Immature natural killer cell (primary cell): ENCODE results near the gene HKDC1. TPM values are rescaled to one million over a fixed set of nuclear protein-coding genes. Genes with fewer than 3 reads are reported as not detected.
"Not testable (repeated sequence)": the region's sequence is repeated elsewhere in the genome, so short reads cannot be mapped to it uniquely, and the experiment has no call there.

Experiments used
- DNase-seq, 3 donors: peaks; one replicate each; pipeline ENCODE4 v3.0.0; 2022; ENCODE audit warnings: mixed read lengths in 1 of 3
- H3K27ac Mint-ChIP-seq, 6 donors: one replicate each; pipeline ENCODE4 v1.8.0; 2020; ENCODE audit warnings: mixed read lengths in 6 of 6, mild to moderate bottlenecking in 5 of 6, inconsistent platforms in 4 of 6, moderate library complexity in 3 of 6
- H3K27me3 Mint-ChIP-seq, 3 donors: one replicate each; pipeline ENCODE4 v1.8.0; 2020 to 2021; ENCODE audit warnings: low read depth in 3 of 3, mild to moderate bottlenecking in 3 of 3, mixed read lengths in 3 of 3, moderate library complexity in 3 of 3, inconsistent platforms in 1 of 3
- H3K36me3 Mint-ChIP-seq, 3 donors: one replicate each; pipeline ENCODE4 v1.8.0; 2020; ENCODE audit warnings: mixed read lengths in 3 of 3, inconsistent platforms in 2 of 3, mild to moderate bottlenecking in 2 of 3
- H3K4me1 Mint-ChIP-seq, 2 donors: one replicate each; pipeline ENCODE4 v1.8.0; 2020; ENCODE audit warnings: inconsistent platforms in 2 of 2, mild to moderate bottlenecking in 2 of 2, mixed read lengths in 2 of 2, moderate library complexity in 1 of 2
- H3K4me3 Mint-ChIP-seq, 5 donors: one replicate each; pipeline ENCODE4 v1.8.0; 2020; ENCODE audit warnings: mild to moderate bottlenecking in 5 of 5, mixed read lengths in 5 of 5, inconsistent platforms in 3 of 5, moderate library complexity in 3 of 5
- H3K9me3 Mint-ChIP-seq, 6 donors: one replicate each; pipeline ENCODE4 v1.8.0; 2020; ENCODE audit warnings: mild to moderate bottlenecking in 6 of 6, mixed read lengths in 6 of 6, inconsistent platforms in 4 of 6, moderate library complexity in 3 of 6
- polyA plus RNA-seq, 3 donors: library from polyadenylated mRNA; unstranded; fragments of 300-500 nt; fragmentation: Illumina TruSeq; gene quantifications; one replicate each; pipeline ENCODE4 v1.2.3, GENCODE V29; 2021

Gene HKDC1, protein sequence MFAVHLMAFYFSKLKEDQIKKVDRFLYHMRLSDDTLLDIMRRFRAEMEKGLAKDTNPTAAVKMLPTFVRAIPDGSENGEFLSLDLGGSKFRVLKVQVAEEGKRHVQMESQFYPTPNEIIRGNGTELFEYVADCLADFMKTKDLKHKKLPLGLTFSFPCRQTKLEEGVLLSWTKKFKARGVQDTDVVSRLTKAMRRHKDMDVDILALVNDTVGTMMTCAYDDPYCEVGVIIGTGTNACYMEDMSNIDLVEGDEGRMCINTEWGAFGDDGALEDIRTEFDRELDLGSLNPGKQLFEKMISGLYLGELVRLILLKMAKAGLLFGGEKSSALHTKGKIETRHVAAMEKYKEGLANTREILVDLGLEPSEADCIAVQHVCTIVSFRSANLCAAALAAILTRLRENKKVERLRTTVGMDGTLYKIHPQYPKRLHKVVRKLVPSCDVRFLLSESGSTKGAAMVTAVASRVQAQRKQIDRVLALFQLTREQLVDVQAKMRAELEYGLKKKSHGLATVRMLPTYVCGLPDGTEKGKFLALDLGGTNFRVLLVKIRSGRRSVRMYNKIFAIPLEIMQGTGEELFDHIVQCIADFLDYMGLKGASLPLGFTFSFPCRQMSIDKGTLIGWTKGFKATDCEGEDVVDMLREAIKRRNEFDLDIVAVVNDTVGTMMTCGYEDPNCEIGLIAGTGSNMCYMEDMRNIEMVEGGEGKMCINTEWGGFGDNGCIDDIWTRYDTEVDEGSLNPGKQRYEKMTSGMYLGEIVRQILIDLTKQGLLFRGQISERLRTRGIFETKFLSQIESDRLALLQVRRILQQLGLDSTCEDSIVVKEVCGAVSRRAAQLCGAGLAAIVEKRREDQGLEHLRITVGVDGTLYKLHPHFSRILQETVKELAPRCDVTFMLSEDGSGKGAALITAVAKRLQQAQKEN
- polyA plus RNA-seq: under 1 TPM in 1 of 3 donors, not detected in 2; 0.16 TPM

DNA sequence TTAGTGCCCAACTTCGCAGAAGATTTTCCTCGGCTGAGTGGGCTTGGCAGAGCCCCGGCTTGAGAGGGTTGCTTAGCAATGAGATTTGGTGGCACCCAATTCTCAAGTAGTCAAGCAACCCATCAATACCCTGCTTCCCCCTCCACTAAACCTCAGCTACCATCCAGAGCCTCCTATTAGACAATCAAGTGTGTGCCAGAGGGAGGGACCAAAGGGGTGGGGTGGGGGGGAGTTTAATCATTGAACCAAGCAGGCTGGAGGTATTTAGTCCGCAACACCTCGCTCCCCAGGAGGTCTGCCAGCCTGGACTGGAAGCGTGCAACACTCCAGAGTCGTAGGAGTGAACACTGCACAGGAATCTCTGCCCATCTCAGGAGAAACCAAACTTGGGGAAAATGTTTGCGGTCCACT is at the start of gene HKDC1:
Gene HKDC1 (plus strand): TSS at position 292 of the 411 bp plus-strand sequence. CDS start 104 bp downstream, at position 396.
- H3K27me3 Mint-ChIP-seq: peaks cover 3 to 4% (median 4%) of the 10 kb centered on the region in 3 donors
- H3K36me3 Mint-ChIP-seq: no peaks in the 10 kb centered on the region
- H3K4me3 Mint-ChIP-seq: no peak within 1 kb of the TSS
- H3K27ac Mint-ChIP-seq: peak within 1 kb of the TSS in 3 of 6 donors; percentile 69 to 83 (median 73)
- no peaks in the 10 kb centered on the region for H3K9me3 Mint-ChIP-seq
- H3K4me1 Mint-ChIP-seq: peaks cover 42 to 54% of the 10 kb centered on the region in 2 donors
- no peak for DNase-seq

DNA sequence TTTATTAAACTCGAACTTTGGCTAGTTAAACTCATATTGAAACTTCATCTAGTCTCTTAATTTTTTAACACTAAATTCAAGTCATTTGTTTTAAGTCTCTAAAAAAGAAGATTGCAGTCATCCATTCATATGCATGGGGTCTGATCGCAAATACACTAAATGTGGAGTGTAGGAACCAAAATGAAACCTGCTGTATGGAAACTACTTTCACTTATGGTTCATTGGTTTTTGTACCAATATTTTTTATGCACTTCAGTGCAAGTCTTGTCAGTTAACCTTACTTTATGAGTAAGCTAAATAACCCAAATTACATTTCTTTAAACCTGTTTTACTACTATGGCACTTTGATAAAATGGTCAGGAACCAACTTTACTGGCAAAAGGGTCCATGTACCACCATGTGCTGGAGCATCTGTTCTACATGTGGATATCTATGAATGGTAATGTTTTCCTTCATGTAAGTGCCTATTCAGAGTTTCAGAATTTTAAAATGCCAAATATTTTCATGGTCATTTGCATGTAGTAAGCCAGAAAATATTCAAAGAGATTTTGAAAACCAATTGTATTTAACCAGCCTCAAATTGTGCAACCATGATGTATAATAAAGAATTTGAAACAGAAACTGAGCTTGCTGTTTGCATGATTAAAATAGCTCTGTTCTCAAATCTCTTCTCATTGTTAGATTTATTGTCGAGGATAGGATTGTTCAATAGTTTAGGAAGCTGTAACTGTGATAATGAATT is 47.7 kb upstream of the HKDC1 start:
- DNase-seq: no peak
- H3K4me1 Mint-ChIP-seq: no peaks in the 10 kb centered on the region
- no peaks in the 10 kb centered on the region for H3K9me3 Mint-ChIP-seq
- no peak overlapping the region for H3K4me3 Mint-ChIP-seq
- H3K36me3 Mint-ChIP-seq: peaks cover 11 to 33% (median 11%) of the 10 kb centered on the region in 3 donors
- H3K27me3 Mint-ChIP-seq: peaks cover 0 to 1% (median 0%) of the 10 kb centered on the region in 3 donors
- H3K27ac Mint-ChIP-seq: peak overlapping the region in 2 of 6 donors; percentile 26 to 64

DNA sequence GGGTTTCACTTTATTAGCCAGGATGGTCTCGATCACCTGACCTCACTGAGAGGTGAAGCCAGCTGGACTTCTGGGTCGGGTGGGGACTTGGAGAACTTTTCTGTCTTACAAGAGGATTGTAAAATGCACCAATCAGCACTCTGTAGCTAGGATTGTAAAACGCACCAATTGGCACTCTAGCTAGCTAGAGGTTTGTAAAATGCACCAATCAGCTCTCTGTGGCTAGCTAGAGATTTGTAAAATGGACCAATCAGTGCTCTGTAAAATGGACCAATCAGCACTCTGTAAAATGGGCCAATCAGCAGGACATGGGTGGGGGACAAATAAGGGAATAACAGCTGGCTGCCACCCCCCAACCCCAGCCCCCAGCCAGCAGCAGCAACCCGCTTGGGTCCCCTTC is 44.8 kb upstream of the HKDC1 start:
- H3K4me3 Mint-ChIP-seq, DNase-seq, H3K9me3 Mint-ChIP-seq: not testable (repeated sequence)
- Mint-ChIP-seq H3K4me1 (peaks cover 11 to 15% of the 10 kb centered on the region in 2 donors), H3K27me3 (peaks cover 12 to 15% (median 12%) of the 10 kb centered on the region in 3 donors), H3K36me3 (peaks cover 5 to 19% (median 6%) of the 10 kb centered on the region in 3 donors), H3K27ac (peak overlapping the region in 1 of 6 donors; percentile 49)

DNA sequence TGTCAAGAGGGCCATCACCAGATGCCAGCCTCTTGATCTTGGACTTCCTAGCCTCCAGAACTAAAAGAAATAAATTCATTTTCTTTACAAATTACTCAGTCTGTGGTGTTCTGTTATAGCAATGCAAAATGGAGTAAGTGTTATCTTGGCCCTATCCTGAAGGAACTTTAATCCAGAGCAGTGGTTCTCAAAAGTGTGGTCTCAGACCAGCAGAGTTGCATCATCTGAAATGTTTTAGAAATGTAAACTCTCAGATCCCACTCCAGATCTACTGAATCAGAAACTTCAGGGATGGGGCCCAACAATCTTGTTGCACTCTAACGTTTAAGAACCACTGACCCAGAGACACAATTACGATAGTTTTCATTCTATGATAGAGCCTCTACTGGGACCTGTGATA is 43.3 kb upstream of the HKDC1 start:
- Mint-ChIP-seq H3K4me3 (no peak overlapping the region), H3K27ac (peak overlapping the region in 4 of 6 donors; percentile 15 to 99 (median 44)), H3K4me1 (peaks cover 25 to 30% of the 10 kb centered on the region in 2 donors), H3K36me3 (peaks cover 0 to 7% (median 0%) of the 10 kb centered on the region in 3 donors), H3K9me3 (no peaks in the 10 kb centered on the region), H3K27me3 (peaks cover 14 to 21% (median 18%) of the 10 kb centered on the region in 3 donors)
- no peak for DNase-seq

DNA sequence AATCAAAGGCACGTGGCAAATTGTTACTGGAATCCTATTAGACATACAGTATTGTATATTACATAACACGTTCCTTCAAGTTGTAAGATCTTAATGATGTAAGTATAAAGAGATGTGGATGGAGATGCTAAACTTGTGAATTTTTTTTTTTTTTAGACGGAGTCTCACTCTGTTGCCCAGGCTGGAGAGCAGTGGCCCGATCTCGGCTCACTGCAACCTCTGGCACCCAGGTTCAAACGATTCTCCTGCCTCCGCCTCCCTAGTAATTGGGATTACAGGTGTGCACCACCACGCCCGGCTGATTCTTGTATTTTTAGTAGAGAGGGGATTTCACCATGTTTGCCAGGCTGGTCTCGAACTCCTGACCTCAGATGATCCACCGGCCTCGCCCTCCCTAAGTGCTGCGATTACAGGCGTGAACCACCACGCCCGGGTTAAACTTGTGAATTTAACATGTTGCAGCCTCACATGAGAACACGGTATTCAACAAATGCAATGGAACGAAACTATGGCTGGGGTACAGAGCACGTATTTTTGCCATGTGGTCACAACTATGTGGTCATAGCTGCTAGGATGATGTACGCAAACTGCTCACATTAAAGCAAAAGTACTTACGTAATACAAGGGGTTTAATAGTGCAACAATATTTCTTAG is 40.9 kb upstream of the HKDC1 start:
- peak overlapping the region; percentile 99 to 100 (median 100) for H3K27ac Mint-ChIP-seq
- peaks cover 14 to 22% (median 18%) of the 10 kb centered on the region in 3 donors for H3K27me3 Mint-ChIP-seq
- peaks cover 0 to 9% (median 3%) of the 10 kb centered on the region in 3 donors for H3K36me3 Mint-ChIP-seq
- H3K9me3 Mint-ChIP-seq: no peaks in the 10 kb centered on the region
- peaks cover 41 to 54% of the 10 kb centered on the region in 2 donors for H3K4me1 Mint-ChIP-seq
- H3K4me3 Mint-ChIP-seq: peak overlapping the region; percentile 94 to 98 (median 95)
- peak; percentile 84 to 90 (median 86) for DNase-seq

DNA sequence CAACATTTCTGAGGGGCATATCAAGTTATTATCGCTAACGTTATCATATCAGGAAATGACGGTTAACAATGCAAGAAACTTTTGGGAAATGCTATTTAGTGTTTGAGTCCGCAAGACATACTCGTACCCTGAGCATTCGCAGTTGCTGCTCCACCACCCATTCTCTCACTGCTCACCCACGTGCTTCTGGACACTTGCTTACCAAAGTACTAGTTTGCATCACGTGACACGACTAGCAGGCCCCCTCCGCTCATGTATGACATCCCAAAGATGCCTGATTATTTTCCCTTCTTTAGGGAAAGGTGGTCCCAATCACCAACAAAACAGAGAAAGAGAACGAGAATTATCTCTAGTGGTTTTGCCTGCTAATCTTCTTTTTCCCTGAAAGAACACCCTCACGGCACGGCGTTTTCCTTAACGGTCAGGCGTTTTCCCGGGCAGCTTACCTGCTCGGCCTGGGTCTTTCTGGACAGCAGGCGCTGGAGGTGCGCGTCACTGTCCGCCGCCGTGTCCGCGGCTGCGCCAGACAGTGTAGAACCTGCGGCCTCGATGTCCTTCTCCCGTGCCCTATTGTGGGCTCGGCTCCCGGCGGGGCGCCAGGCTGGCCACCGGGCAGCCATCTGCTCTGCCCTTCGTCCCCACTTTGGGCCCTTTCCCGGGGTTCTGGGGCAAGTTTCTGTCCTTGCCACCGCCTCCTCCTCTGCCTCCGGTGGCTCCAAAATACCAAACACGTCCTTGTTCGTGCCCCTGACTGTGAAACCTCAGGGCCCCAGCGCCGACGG is 40.2 kb upstream of the HKDC1 start, which contains the start of gene SUPV3L1:
Gene SUPV3L1 (plus strand): TSS at position 492 of the 782 bp plus-strand sequence. CDS start 58 bp downstream, at position 550.
- H3K36me3 Mint-ChIP-seq: peaks cover 3 to 9% (median 4%) of the 10 kb centered on the region in 3 donors
- peak within 1 kb of the TSS; percentile 94 to 98 (median 95) for H3K4me3 Mint-ChIP-seq
- H3K9me3 Mint-ChIP-seq: no peaks in the 10 kb centered on the region
- H3K27ac Mint-ChIP-seq: peak within 1 kb of the TSS; percentile 99 to 100 (median 100)
- DNase-seq: peak; percentile 91 to 94 (median 93)
- H3K4me1 Mint-ChIP-seq: peaks cover 49 to 61% of the 10 kb centered on the region in 2 donors
- H3K27me3 Mint-ChIP-seq: peaks cover 14 to 22% (median 18%) of the 10 kb centered on the region in 3 donors

DNA sequence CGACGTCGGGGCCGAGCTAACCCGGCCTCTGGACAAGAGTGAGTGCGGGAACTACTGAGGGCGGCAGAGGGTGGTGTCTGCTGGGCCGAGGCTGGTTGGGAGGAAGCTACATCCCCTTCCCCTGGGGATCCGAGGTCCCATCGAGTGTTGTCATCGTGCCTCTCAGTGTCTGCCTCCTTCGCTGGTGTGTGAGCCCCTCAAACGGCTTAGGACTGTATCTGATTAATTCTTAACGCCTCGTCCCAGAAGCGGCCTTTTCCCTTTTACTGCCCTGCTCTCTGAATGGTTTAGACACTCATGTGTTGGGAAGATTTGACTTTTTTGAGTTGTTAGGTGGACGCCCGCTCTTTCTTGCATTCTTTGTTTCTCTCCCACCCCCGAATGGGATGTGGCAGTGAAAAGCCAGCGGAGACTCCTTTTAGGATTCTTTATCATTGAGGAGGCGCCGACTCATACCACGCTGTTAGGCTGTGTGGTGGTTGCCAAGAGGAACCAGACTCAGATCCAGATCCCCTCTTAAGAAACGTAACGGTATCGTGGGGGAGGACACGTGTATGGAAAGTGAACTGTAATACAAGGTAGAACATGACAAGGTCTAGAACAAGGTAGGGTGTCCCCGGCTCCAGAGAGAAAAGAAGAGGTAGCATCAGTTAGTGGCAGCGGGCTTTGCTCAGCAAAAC is 39.5 kb upstream of the HKDC1 start:
- Mint-ChIP-seq H3K4me1 (peaks cover 54 to 68% of the 10 kb centered on the region in 2 donors), H3K27ac (peak overlapping the region; percentile 99 to 100 (median 100)), H3K36me3 (peaks cover 3 to 9% (median 4%) of the 10 kb centered on the region in 3 donors)

DNA sequence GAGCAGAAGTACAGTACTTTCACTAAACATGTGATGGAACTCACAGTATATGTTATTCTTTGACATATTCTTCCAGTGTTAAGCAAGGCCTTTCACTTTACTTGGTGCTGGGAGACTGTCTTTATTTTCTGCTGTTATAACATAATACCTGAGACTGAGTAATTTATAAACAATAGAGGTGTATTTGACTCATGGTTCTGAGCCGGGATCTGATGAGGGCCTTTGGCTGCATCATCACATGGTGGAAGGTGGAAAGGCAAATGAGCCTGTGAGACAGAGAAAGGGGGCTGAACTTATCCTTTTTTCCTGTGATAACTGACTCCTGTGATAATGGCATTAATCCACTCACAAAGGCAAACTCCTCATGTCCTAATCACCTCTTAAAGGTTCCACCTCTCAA is 38.7 kb upstream of the HKDC1 start:
- H3K27ac Mint-ChIP-seq: peak overlapping the region; percentile 99 to 100 (median 100)
- H3K4me3 Mint-ChIP-seq: peak overlapping the region; percentile 94 to 98 (median 95)
- H3K4me1 Mint-ChIP-seq: peaks cover 54 to 73% of the 10 kb centered on the region in 2 donors
- DNase-seq: no peak
- no peaks in the 10 kb centered on the region for H3K9me3 Mint-ChIP-seq
- H3K27me3 Mint-ChIP-seq: peaks cover 14 to 22% (median 18%) of the 10 kb centered on the region in 3 donors
- peaks cover 5 to 9% (median 6%) of the 10 kb centered on the region in 3 donors for H3K36me3 Mint-ChIP-seq

More for the DNA sequence above, 39.5 kb upstream of the HKDC1 start:
- peaks cover 14 to 22% (median 18%) of the 10 kb centered on the region in 3 donors for H3K27me3 Mint-ChIP-seq
- DNase-seq: peak; percentile 7 to 28 (median 18)
- no peaks in the 10 kb centered on the region for H3K9me3 Mint-ChIP-seq
- peak overlapping the region; percentile 94 to 98 (median 95) for H3K4me3 Mint-ChIP-seq

DNA sequence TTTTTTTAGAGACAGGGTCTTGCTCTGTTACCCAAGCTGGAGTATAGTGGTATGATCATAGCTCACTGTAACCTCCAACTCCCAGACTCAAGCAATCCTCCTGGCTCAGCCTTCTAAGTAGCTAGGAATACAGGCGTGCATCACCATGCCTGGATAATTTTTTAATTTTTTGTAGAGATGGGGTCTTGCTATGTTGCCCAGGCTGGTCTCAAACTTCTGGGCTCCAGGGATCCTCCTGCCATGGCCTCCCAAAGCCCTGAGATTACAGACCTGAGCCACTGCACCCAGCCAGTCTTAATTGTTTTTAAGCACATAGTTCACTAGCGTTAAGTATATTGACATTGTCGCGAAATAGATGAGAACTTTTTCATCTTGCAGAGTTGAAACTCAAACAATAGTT is 38.1 kb upstream of the HKDC1 start:
- H3K27me3 Mint-ChIP-seq: peaks cover 14 to 22% (median 18%) of the 10 kb centered on the region in 3 donors
- peaks cover 8 to 11% (median 9%) of the 10 kb centered on the region in 3 donors for H3K36me3 Mint-ChIP-seq
- H3K4me1 Mint-ChIP-seq: peaks cover 54 to 73% of the 10 kb centered on the region in 2 donors
- peak overlapping the region in 1 of 5 donors; percentile 12 for H3K4me3 Mint-ChIP-seq
- H3K27ac Mint-ChIP-seq: peak overlapping the region in 4 of 6 donors; percentile 18 to 99 (median 52)
- no peak for DNase-seq
- H3K9me3 Mint-ChIP-seq: no peaks in the 10 kb centered on the region

DNA sequence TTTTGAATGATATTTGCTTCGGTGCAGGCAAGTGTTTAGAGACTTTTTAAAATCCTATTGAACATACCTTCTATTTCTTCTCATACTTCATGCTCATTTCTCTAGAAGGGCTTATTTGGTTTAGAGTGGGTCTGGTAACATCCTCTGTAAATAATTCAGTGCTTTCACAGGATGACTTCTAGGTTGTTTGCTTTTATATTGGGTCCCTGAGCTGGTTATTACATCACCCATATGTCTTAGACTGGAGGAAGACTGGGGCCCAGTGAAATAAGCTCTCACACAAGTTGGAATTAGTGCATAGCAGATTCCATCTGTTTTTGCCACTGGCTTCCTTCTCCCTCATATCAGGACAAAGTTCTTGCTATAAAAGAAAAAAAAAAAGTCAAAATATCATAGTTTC is 33.6 kb upstream of the HKDC1 start:
- peaks cover 15 to 27% (median 19%) of the 10 kb centered on the region in 3 donors for H3K36me3 Mint-ChIP-seq
- H3K9me3 Mint-ChIP-seq: no peaks in the 10 kb centered on the region
- peak overlapping the region in 1 of 6 donors; percentile 77 for H3K27ac Mint-ChIP-seq
- H3K4me3 Mint-ChIP-seq: no peak overlapping the region
- DNase-seq: no peak
- H3K27me3 Mint-ChIP-seq: peaks cover 0 to 1% (median 0%) of the 10 kb centered on the region in 3 donors
- peaks cover 30 to 46% of the 10 kb centered on the region in 2 donors for H3K4me1 Mint-ChIP-seq

DNA sequence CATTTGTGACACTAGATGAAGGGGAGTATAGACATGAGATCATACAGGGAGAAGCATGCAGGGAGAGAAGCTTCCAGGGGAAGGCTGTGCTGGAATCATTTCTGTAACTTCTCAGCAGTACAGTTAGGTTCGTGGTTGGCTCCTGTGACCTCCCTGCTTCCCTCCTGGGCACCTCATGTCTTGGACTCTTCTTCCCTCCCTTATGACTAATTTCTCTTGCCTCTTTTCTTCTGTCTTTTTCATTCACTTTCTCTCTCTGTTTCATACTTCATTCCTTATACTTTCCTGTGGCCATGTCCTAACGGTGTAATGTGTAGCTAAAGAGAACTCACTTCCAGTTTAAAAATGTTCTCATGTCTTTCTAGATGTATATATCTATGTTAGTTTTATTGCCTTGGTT is 19.1 kb upstream of the HKDC1 start:
- Mint-ChIP-seq H3K9me3 (no peaks in the 10 kb centered on the region), H3K36me3 (peaks cover 20 to 30% (median 22%) of the 10 kb centered on the region in 3 donors), H3K4me3 (no peak overlapping the region), H3K27ac (peak overlapping the region in 5 of 6 donors; percentile 4 to 82 (median 70)), H3K27me3 (no peaks in the 10 kb centered on the region), H3K4me1 (peaks cover 42 to 44% of the 10 kb centered on the region in 2 donors)
- no peak for DNase-seq
